A673 (cell line): ENCODE data around the gene ELAC1. TPM values are rescaled to one million over a fixed set of nuclear protein-coding genes. Genes with fewer than 3 reads are reported as not detected.

Experiments
- Bru-seq: library from RNA; stranded (reverse); fragments of 400-500 nt; gene quantifications from one replicate; lab custom pipeline; 2021; lab: Mats Ljungman, UMichigan
- BruChase-seq, 2 experiments: library from RNA; stranded (reverse); fragments of 400-500 nt; gene quantifications; one replicate each; lab custom pipeline; 2021; lab: Mats Ljungman, UMichigan
- BruUV-seq: library from RNA; stranded (reverse); fragments of 400-500 nt; replicated peaks from 2 replicates; lab custom pipeline; 2021; lab: Mats Ljungman, UMichigan
- CTCF ChIA-PET: fragments of 300-600 bp; sonication (Branson Sonifier 250); formaldehyde crosslinking; loops from one replicate; lab custom pipeline; 2022; ENCODE audit warnings: antibody characterized with exemption; lab: Charles Lee
- POLR2A ChIA-PET: fragments of 300-600 bp; sonication (Branson Sonifier 250); formaldehyde crosslinking; loops from one replicate; lab custom pipeline; 2022; ENCODE audit warnings: antibody characterized with exemption; ENCODE audit not compliant: low non-redundant PET; lab: Charles Lee
- DNase-seq: peaks from one replicate; pipeline ENCODE4 v3.0.0-alpha.2; 2015; ENCODE audit warnings: low spot score
- H3K27ac ChIP-seq: fragments of 200-600 bp; sonication (generic); 2 replicates; pipeline ENCODE4 v1.5.1; 2016; ENCODE audit warnings: mixed run types, low read depth, mild to moderate bottlenecking, mixed read lengths, antibody characterized with exemption, low read length; ENCODE audit not compliant: poor library complexity, severe bottlenecking
- H3K27me3 ChIP-seq: fragments of 200-600 bp; sonication (generic); replicated peaks from 2 replicates; pipeline ENCODE4 v1.6.1; 2017; ENCODE audit warnings: mixed run types, low read depth, mild to moderate bottlenecking, mixed read lengths, antibody characterized with exemption, low read length; ENCODE audit not compliant: insufficient read depth, poor library complexity
- H3K36me3 ChIP-seq: fragments of 200-600 bp; sonication (generic); 2 replicates; pipeline ENCODE4 v1.6.1; 2016; ENCODE audit warnings: mixed run types, mild to moderate bottlenecking, mixed read lengths, antibody characterized with exemption, low read length; ENCODE audit not compliant: insufficient read depth, poor library complexity, severe bottlenecking
- H3K4me1 ChIP-seq: fragments of 200-600 bp; sonication (generic); 2 replicates; pipeline ENCODE4 v1.6.1; 2017; ENCODE audit warnings: mixed run types, mild to moderate bottlenecking, mixed read lengths, antibody characterized with exemption, low read length; ENCODE audit not compliant: insufficient read depth, poor library complexity, severe bottlenecking
- H3K4me3 ChIP-seq: fragments of 200-600 bp; sonication (generic); 2 replicates; pipeline ENCODE4 v1.5.1; 2016; ENCODE audit warnings: low read depth, mixed run types, mild to moderate bottlenecking, mixed read lengths, low read length; ENCODE audit not compliant: poor library complexity, severe bottlenecking
- H3K9me3 ChIP-seq: fragments of 200-600 bp; sonication (generic); 2 replicates; pipeline ENCODE4 v1.6.1; 2016; ENCODE audit warnings: mixed run types, low read depth, mild to moderate bottlenecking, mixed read lengths, antibody characterized with exemption, low read length; ENCODE audit not compliant: poor library complexity, severe bottlenecking
- EZH2 ChIP-seq: fragments of 200-600 bp; sonication (generic); IDR thresholded peaks from 2 replicates; pipeline ENCODE4 v1.6.1; 2017; ENCODE audit warnings: borderline replicate concordance, low read depth, mild to moderate bottlenecking, mixed read lengths, antibody characterized with exemption, low read length; ENCODE audit not compliant: poor library complexity, severe bottlenecking
- intact Hi-C: fragments of 100-400 bp; cut with micrococcal nuclease; formaldehyde crosslinking; loops from one replicate; pipeline ENCODE4 v1.10.0; 2022; ENCODE audit not compliant: unreplicated experiment
- long read RNA-seq: library from polyadenylated mRNA; stranded (forward); transcript quantifications from one replicate; pipeline ENCODE4 v2.0.0, GENCODE V29; 2022
- total RNA-seq: library from RNA; stranded (reverse); gene quantifications from 2 replicates; pipeline ENCODE4 v1.2.3, GENCODE V29; 2021
- TF ChIP-seq, protein P1 (sequence below): fragments of 300-800, 200-600 bp; sonication (generic); conservative IDR thresholded peaks from 2 replicates; pipeline ENCODE4 v1.5.1; 2017; ENCODE audit warnings: low read depth, mild to moderate bottlenecking, antibody characterized with exemption, low read length, moderate library complexity, mixed read lengths

ELAC1 gene, protein sequence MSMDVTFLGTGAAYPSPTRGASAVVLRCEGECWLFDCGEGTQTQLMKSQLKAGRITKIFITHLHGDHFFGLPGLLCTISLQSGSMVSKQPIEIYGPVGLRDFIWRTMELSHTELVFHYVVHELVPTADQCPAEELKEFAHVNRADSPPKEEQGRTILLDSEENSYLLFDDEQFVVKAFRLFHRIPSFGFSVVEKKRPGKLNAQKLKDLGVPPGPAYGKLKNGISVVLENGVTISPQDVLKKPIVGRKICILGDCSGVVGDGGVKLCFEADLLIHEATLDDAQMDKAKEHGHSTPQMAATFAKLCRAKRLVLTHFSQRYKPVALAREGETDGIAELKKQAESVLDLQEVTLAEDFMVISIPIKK
- total RNA-seq (8.7 and 9.9 TPM in 2 replicates), Bru-seq, nascent RNA (percentile 66 among the genes with signal in this experiment), BruChase-seq, experiment 1, labeled RNA remaining after a 2-hour chase (percentile 77 among the genes with signal in this experiment), BruChase-seq, experiment 2, labeled RNA remaining after a 6-hour chase (percentile 60 among the genes with signal in this experiment)
- long read RNA-seq, transcript ELAC1-201 (4 exons, 2,235 nt) = major isoform, 10 of 20 reads
- long read RNA-seq, partial matches to known transcripts = 0 of 20 reads
- long read RNA-seq, other reads (novel, unspliced or antisense) = 3 of 20 reads

DNA sequence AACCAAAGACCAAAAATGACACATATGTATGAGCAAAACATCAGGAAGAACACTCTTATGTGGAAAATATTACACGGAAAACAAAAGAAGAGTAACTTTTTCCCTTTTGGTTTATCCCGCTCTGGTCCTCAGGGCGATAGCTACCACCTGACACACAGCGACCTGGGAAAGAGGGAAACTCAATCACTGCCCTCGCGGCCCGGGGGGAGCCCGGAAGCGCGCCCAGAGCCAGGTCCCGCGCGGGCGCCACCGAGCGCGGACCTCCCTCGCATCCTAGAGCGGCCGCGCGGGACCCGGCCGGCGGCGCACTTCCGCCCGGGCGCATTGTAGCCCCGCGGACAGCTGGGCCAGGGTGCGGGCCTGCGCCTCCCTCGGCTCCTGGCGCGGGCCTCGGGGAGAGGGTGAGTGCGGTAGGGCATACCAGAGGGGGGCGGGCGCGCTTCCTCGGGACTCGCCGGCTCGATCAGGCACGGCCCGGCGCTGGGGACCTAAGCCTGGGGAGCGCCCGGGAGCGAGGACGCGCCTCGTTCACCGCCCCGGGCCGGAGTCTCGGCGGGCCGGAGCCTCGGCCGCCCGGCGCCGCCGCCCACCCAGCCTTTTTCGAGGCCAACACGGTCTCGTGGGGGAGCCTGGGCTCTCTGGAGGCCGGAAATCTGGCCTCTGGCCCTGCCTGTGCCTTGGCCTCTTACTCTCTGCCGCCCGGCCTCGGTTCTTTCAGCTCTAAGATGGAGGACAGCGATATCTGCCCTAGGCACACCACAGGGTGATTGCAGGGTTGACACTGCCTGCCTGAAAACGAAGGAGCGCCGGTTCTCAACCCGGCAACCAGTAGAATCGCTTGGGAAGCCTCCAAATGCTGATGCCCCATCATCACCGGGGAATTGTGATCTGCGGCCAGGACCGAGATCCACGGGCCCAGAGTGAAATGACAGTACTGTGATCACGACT is at the start of gene ELAC1:
Gene ELAC1, plus strand, starts transcription at position 327 of the 948 bp plus-strand sequence. CDS start 6,365 bp downstream, outside the sequence.
- peak within 1 kb of the TSS; percentile 93 for H3K4me3 ChIP-seq
- intact Hi-C loops = no loop called here
- POLR2A ChIA-PET = interaction anchor here (0.7 kb wide), 1 partner anchor 177 kb away, joined by 3 read pairs; no protein-coding TSS in a partner anchor
- H3K36me3 ChIP-seq = no peaks in the 10 kb centered on the region
- peak within 1 kb of the TSS; percentile 94 for H3K27ac ChIP-seq
- no TSS peak for BruUV-seq
- DNase-seq = peak; percentile 90
- H3K4me1 ChIP-seq = peaks cover 3% of the 10 kb centered on the region
- TF ChIP-seq, protein P1, sequence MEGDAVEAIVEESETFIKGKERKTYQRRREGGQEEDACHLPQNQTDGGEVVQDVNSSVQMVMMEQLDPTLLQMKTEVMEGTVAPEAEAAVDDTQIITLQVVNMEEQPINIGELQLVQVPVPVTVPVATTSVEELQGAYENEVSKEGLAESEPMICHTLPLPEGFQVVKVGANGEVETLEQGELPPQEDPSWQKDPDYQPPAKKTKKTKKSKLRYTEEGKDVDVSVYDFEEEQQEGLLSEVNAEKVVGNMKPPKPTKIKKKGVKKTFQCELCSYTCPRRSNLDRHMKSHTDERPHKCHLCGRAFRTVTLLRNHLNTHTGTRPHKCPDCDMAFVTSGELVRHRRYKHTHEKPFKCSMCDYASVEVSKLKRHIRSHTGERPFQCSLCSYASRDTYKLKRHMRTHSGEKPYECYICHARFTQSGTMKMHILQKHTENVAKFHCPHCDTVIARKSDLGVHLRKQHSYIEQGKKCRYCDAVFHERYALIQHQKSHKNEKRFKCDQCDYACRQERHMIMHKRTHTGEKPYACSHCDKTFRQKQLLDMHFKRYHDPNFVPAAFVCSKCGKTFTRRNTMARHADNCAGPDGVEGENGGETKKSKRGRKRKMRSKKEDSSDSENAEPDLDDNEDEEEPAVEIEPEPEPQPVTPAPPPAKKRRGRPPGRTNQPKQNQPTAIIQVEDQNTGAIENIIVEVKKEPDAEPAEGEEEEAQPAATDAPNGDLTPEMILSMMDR = no peak
- TF ChIP-seq EZH2 = no peak
- peaks cover 2% of the 10 kb centered on the region for H3K9me3 ChIP-seq
- no peaks in the 10 kb centered on the region for H3K27me3 ChIP-seq
- CTCF ChIA-PET = interaction anchor here (0.6 kb wide), 1 partner anchor 200 kb away, joined by 3 read pairs; no protein-coding TSS in a partner anchor

DNA sequence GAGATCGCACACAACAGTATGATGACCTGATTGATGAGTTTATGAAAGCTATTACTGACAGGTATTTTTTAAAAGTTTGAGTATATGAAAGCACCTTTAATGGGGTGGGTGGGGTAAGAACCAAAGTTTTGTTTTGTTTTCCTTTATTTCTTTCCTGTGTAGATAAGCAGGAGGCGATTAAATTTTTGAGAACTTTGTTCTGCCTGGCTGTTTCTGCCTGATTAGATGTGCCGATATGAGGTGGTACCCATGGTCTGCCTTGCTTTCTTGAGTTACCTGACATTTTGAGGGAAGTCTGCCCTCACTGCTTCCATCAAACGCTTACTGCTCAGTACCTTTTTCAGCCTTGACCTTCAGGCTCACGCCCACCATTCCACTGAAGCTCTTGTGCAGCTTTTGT is 49.7 kb upstream of the ELAC1 start:
- BruUV-seq = no TSS peak
- intact Hi-C loops = no loop called here
- Histone ChIP-seq H3K27ac (no peak overlapping the region), H3K4me3 (no peak overlapping the region), H3K9me3 (no peaks in the 10 kb centered on the region), H3K27me3 (no peaks in the 10 kb centered on the region), H3K4me1 (no peaks in the 10 kb centered on the region), H3K36me3 (peaks cover 27% of the 10 kb centered on the region)
- CTCF ChIA-PET = no interaction called here
- TF ChIP-seq, protein P1 = no peak
- no peak for TF ChIP-seq EZH2
- POLR2A ChIA-PET = no interaction called here
- no peak for DNase-seq

DNA sequence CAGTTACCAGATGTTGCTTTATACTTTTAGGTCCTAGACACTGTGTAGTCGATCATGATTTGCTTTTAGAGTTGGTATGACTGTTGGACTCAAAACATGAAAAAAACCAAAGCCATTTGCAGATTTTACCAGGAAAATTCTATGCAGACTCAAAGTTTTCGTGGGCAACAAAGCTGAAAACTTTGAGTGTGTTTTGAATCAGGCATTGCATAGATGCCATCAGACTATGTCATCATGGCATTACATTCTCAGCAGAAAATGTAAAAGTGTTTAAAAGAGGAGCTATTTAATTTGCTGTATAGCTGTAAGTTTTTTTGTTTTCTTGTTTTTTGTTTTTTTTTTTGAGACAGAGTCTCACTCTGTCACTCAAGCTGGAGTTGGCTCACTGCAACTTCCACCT is 43.5 kb upstream of the ELAC1 start:
- ChIA-PET CTCF (no interaction called here), POLR2A (no interaction called here)
- Histone ChIP-seq H3K4me3 (no peak overlapping the region), H3K9me3 (peaks cover 16% of the 10 kb centered on the region), H3K27me3 (no peaks in the 10 kb centered on the region), H3K4me1 (no peaks in the 10 kb centered on the region), H3K36me3 (peaks cover 52% of the 10 kb centered on the region), H3K27ac (no peak overlapping the region)
- TF ChIP-seq, protein P1 = no peak
- TF ChIP-seq EZH2 = no peak
- DNase-seq = no peak
- no TSS peak for BruUV-seq
- intact Hi-C loops = no loop called here
